ENCODE data around the gene HOXB1.

GRCh38 chr17:48564188-48565021 lies 33.6 kb upstream of the HOXB1 start:
- TF ChIP-seq, protein P1, sequence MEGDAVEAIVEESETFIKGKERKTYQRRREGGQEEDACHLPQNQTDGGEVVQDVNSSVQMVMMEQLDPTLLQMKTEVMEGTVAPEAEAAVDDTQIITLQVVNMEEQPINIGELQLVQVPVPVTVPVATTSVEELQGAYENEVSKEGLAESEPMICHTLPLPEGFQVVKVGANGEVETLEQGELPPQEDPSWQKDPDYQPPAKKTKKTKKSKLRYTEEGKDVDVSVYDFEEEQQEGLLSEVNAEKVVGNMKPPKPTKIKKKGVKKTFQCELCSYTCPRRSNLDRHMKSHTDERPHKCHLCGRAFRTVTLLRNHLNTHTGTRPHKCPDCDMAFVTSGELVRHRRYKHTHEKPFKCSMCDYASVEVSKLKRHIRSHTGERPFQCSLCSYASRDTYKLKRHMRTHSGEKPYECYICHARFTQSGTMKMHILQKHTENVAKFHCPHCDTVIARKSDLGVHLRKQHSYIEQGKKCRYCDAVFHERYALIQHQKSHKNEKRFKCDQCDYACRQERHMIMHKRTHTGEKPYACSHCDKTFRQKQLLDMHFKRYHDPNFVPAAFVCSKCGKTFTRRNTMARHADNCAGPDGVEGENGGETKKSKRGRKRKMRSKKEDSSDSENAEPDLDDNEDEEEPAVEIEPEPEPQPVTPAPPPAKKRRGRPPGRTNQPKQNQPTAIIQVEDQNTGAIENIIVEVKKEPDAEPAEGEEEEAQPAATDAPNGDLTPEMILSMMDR (IDR thresholded peaks at IDR 0.05), result no peak
- TF ChIP-seq POLR2A (IDR thresholded peaks at IDR 0.05), result peak in 1 of 4 donors; percentile 6
